ENCODE measurements around the gene ACER2. TPM values are rescaled to one million over a fixed set of nuclear protein-coding genes. Genes with fewer than 3 reads are reported as not detected.

Gene ACER2
- total and polyA plus RNA-seq, 2 of the 4 experiments (the other 2 are of a cell fraction) = 0.84 to 1.6 TPM

DNA sequence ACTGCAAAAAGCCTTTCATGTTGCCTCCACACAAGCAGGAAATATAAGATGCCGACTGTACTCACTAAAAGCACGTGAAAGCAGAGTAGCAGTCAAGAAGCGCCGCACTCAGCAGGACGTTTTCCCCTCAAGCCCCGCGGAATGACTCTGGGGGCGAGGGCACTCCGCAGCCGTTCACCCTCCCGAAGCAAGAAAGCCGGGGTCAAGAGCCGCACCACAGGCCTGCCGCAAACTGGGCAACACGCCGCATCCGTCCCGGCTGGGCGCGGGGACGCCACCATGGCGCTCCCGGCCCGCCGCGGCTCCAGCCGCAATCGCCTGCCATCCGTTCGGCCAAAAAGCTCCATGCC lies 29.1 kb upstream of the ACER2 start:
- Histone ChIP-seq H4K8ac (ENCODE audit: low read depth in 2 of 2, low read length in 2 of 2) (peak overlapping the region; percentile 27 to 96), H2BK15ac (ENCODE audit: low read depth, low read length) (no peak overlapping the region), H3K79me1 (ENCODE audit: low read depth in 1 of 2, low read length in 2 of 2) (peaks cover 3 to 35% of the 10 kb centered on the region in 2 experiments; a peak in 3 of 4 replicates), H4K20me1 (ENCODE audit: insufficient read depth, low read length) (peaks cover 46% of the 10 kb centered on the region; the same call in 1 of the 2 replicates), H2AK5ac (ENCODE audit: low read depth, low read length) (peak overlapping the region; percentile 95), H4K5ac (ENCODE audit: low read depth, low read length) (peak overlapping the region; percentile 74), H2BK120ac (ENCODE audit: low read depth, low read length) (no peak overlapping the region), H3K4me2 (ENCODE audit: low read depth, low read length) (peak overlapping the region; percentile 80), H3K9ac (ENCODE audit: low read depth, low read length) (peak overlapping the region; percentile 96), H3K27me3 (ENCODE audit: control insufficient read depth, insufficient read depth, low read length) (no peaks in the 10 kb centered on the region), H3K4me3 (ENCODE audit: insufficient read depth, low read depth, low read length) (peak overlapping the region; percentile 78), H2AK9ac (replicated peaks; ENCODE audit: low read depth, low read length, poor library complexity) (peak overlapping the region; percentile 92), H3K23ac (ENCODE audit: low read depth, low read length) (peak overlapping the region; percentile 96), H3K9me1 (ENCODE audit: insufficient read depth, low read length) (0 out of 2 replicates have a peak, but pooled peaks cover 3% of the 10 kb centered on the region), H2AFZ (replicated peaks; ENCODE audit: low read length, poor library complexity) (peak overlapping the region; percentile 98), H3K56ac (ENCODE audit: extremely low read depth, insufficient read depth, low read length) (peak overlapping the region; percentile 91), H2BK20ac (ENCODE audit: low read depth, low read length) (no peak overlapping the region), H2BK5ac (ENCODE audit: low read depth, low read length, poor library complexity, severe bottlenecking) (peak overlapping the region; percentile 87), H3K9me3 (ENCODE audit: control insufficient read depth, insufficient read depth, low read length) (no peaks in the 10 kb centered on the region), H3K14ac (replicated peaks; ENCODE audit: low read depth, low read length) (peak overlapping the region; percentile 95), H3K4ac (ENCODE audit: low read depth, low read length) (peak overlapping the region; percentile 89), H4K91ac (ENCODE audit: insufficient read depth, low read depth, low read length) (peak overlapping the region; percentile 78), H3K4me1 (ENCODE audit: control insufficient read depth, insufficient read depth, low read length) (peaks cover 2% of the 10 kb centered on the region; the same call in 1 of the 2 replicates), H3K36me3 (ENCODE audit: control insufficient read depth, insufficient read depth, low read length) (peaks cover 30% of the 10 kb centered on the region), H3K27ac (ENCODE audit: insufficient read depth, low read length) (peak overlapping the region; percentile 88), H3K18ac (ENCODE audit: low read depth, low read length) (peak overlapping the region; percentile 62)
- dilution Hi-C loops (cut with HindIII; ENCODE audit: low sequenced_read_pairs, unreplicated experiment) (no loop called here), intact Hi-C loops (cut with micrococcal nuclease) (loop anchor here (1.0 to 10.0 kb wide), 6 partner anchors 29 to 329 kb away; partner anchors contain the start of genes ACER2, DENND4C and PLIN2), in situ Hi-C loops (cut with MboI; ENCODE audit: low sequenced_read_pairs) (no loop called here)
- POLR2A ChIA-PET (ENCODE audit: unreplicated experiment) = interaction anchor here (0.6 kb wide), 1 partner anchor 51 kb away, joined by 3 read pairs; no protein-coding TSS in a partner anchor
- DNase-seq = peak; percentile 16
- 0% methylated on average over 24 of the region's 30 CpGs; no CpG with 5 or more reads in 1 of the 2 experiments for WGBS, 2 experiments (ENCODE audit: extremely low coverage in 2 of 2, insufficient read length in 1 of 2)
- ATAC-seq (ENCODE audit: low read depth) = peak; percentile 28
- TF ChIP-seq MXI1 (IDR thresholded peaks at IDR 0.05; ENCODE audit: borderline replicate concordance, low read depth, low read length) = peak; percentile 61; the same call in 1 of the 2 replicates
- TF ChIP-seq CHD1 (IDR thresholded peaks at IDR 0.05; ENCODE audit: low read depth, low read length) = 0 out of 2 replicates have a peak, but pooled peaks have one; percentile 26
- no peak for TF ChIP-seq FOS (IDR thresholded peaks at IDR 0.05; ENCODE audit: low read depth, low read length)
- CTCF ChIA-PET = interaction anchor here (1.2 kb wide), 1 partner anchor 31 kb away, joined by 4 read pairs; no protein-coding TSS in a partner anchor
- BruUV-seq (replicated peaks) = no TSS peak
